Suprapubic skin (tissue), 4 donors: ENCODE results near the gene VWCE.

Source experiments
- CTCF ChIP-seq, 2 donors: fragments of 200-600 bp in 1 of 2; fragments of 450-650 bp in 1 of 2; sonication (generic) in 1 of 2; IDR thresholded peaks; one replicate each; pipeline ENCODE4 v1.5.1; 2016 to 2019; ENCODE audit warnings: antibody characterized with exemption in 2 of 2, mild to moderate bottlenecking in 1 of 2, moderate library complexity in 1 of 2
- EP300 ChIP-seq: sonication (generic); formaldehyde crosslinking; IDR thresholded peaks from one replicate; pipeline ENCODE4 v1.6.1; 2017; ENCODE audit warnings: antibody characterized with exemption
- POLR2A ChIP-seq, 2 donors: fragments of 450-650 bp; IDR thresholded peaks; one replicate each; pipeline ENCODE4 v1.6.1; 2017; ENCODE audit warnings: antibody characterized with exemption in 2 of 2, mild to moderate bottlenecking in 2 of 2, moderate library complexity in 2 of 2
- POLR2AphosphoS5 ChIP-seq, 3 donors: sonication (generic); formaldehyde crosslinking; IDR thresholded peaks; one replicate each; pipeline ENCODE4 v1.6.1; 2017; ENCODE audit warnings: antibody characterized with exemption in 3 of 3

DNA sequence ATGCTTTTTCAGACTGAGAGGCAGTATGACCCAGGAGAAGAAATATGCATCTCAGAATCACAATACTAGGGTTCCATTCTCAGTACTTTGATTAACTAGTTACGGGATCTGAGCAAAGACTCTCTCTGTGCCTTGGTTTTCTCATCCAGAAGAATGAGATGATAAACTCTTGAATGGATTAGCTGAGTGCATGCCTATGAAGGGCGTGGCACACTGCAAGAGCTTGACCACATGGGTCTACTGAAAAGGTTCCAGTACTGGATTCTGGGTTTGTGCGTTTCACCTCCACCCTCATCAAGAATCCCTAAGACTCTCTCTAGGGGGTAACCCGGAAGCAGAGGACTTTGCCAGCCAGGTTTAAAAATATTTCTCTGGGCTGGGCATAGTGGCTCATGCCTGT is 28.5 kb downstream of the VWCE start:
- TF ChIP-seq CTCF (IDR thresholded peaks at IDR 0.05) (no peak), POLR2A (IDR thresholded peaks at IDR 0.05) (no peak), EP300 (no peak), POLR2AphosphoS5 (IDR thresholded peaks at IDR 0.05) (no peak)
